HepG2 (cell line): ENCODE data around the gene DRAP1. TPM values are rescaled to one million over a fixed set of nuclear protein-coding genes. Genes with fewer than 3 reads are reported as not detected.

ENCODE experiments used
- ADNP ChIP-seq: sonication (generic); formaldehyde crosslinking; IDR thresholded peaks from 2 replicates; pipeline ENCODE4 v1.4.0; 2020; ENCODE audit warnings: missing genetic modification reagents
- ATF1 ChIP-seq: IDR thresholded peaks from 2 replicates; pipeline ENCODE4 v1.6.1; 2016; ENCODE audit warnings: mild to moderate bottlenecking, control low read depth
- BRCA1 ChIP-seq: sonication (generic); formaldehyde crosslinking; IDR thresholded peaks from 2 replicates; pipeline ENCODE4 v1.4.0; 2020; ENCODE audit warnings: missing genetic modification reagents
- FIP1L1 ChIP-seq: fragments of 200-400 bp; formaldehyde crosslinking; IDR thresholded peaks from 2 replicates; pipeline ENCODE4 v1.6.1; 2018; ENCODE audit warnings: low read depth, mild to moderate bottlenecking, low read length, moderate library complexity, borderline replicate concordance; ENCODE audit not compliant: insufficient read depth
- FOSL2 ChIP-seq: sonication (generic); formaldehyde crosslinking; IDR thresholded peaks from 2 replicates; pipeline ENCODE4 v1.4.0; 2020; ENCODE audit warnings: missing genetic modification reagents
- FOXC1 ChIP-seq: sonication (generic); formaldehyde crosslinking; IDR thresholded peaks from 2 replicates; pipeline ENCODE4 v1.8.0; 2022; ENCODE audit warnings: mild to moderate bottlenecking, missing genetic modification reagents, borderline replicate concordance
- GZF1 ChIP-seq: sonication (generic); formaldehyde crosslinking; IDR thresholded peaks from 2 replicates; pipeline ENCODE4 v1.5.1; 2020; ENCODE audit warnings: mild to moderate bottlenecking, missing genetic modification reagents
- HMGA1 ChIP-seq: sonication (generic); formaldehyde crosslinking; conservative IDR thresholded peaks from 2 replicates; pipeline ENCODE4 v1.4.0; 2020; ENCODE audit warnings: missing genetic modification reagents
- KDM3A ChIP-seq: IDR thresholded peaks from 2 replicates; pipeline ENCODE4 v1.6.1; 2018; ENCODE audit warnings: low read depth, missing compliant biosample characterization
- NR0B2 ChIP-seq: sonication (generic); formaldehyde crosslinking; IDR thresholded peaks from 2 replicates; pipeline ENCODE4 v1.4.0; 2020; ENCODE audit warnings: mild to moderate bottlenecking, missing genetic modification reagents
- NR2F2 ChIP-seq: IDR thresholded peaks from 2 replicates; pipeline ENCODE4 v1.6.1; 2012; ENCODE audit warnings: low read depth, inconsistent platforms, borderline replicate concordance
- PATZ1 ChIP-seq: sonication (generic); formaldehyde crosslinking; IDR thresholded peaks from 2 replicates; pipeline ENCODE4 v1.4.0; 2020; ENCODE audit warnings: missing genetic modification reagents
- RFX5 ChIP-seq: IDR thresholded peaks from 2 replicates; pipeline ENCODE4 v1.6.1; 2011; ENCODE audit warnings: low read depth, low read length, improper control_type of control experiment
- RXRA ChIP-seq: sonication (generic); formaldehyde crosslinking; IDR thresholded peaks from 2 replicates; pipeline ENCODE4 v1.5.1; 2020; ENCODE audit warnings: missing genetic modification reagents
- SRSF4 ChIP-seq: fragments of 200-400 bp; formaldehyde crosslinking; IDR thresholded peaks from one replicate; pipeline ENCODE4 v1.6.1; 2018; ENCODE audit warnings: mild to moderate bottlenecking, low read depth, low read length, moderate library complexity; ENCODE audit not compliant: poor library complexity, severe bottlenecking
- TARDBP ChIP-seq: sonication (generic); formaldehyde crosslinking; IDR thresholded peaks from 2 replicates; pipeline ENCODE4 v1.8.0; 2022; ENCODE audit warnings: mild to moderate bottlenecking, missing genetic modification reagents
- ZNF12 ChIP-seq: sonication (generic); formaldehyde crosslinking; IDR thresholded peaks from 2 replicates; pipeline ENCODE4 v1.5.0; 2020; ENCODE audit warnings: missing genetic modification reagents
- ZNF160 ChIP-seq: sonication (generic); formaldehyde crosslinking; IDR thresholded peaks from 2 replicates; pipeline ENCODE4 v1.8.0; 2022; ENCODE audit warnings: mild to moderate bottlenecking, inconsistent platforms, missing genetic modification reagents
- ZNF343 ChIP-seq: sonication (generic); formaldehyde crosslinking; IDR thresholded peaks from 2 replicates; pipeline ENCODE4 v1.4.0; 2020; ENCODE audit warnings: mild to moderate bottlenecking, missing genetic modification reagents
- ZNF550 ChIP-seq: sonication (generic); formaldehyde crosslinking; IDR thresholded peaks from 2 replicates; pipeline ENCODE4 v1.4.0; 2020; ENCODE audit warnings: mild to moderate bottlenecking, missing genetic modification reagents, borderline replicate concordance
- ZNF569 ChIP-seq: sonication (generic); formaldehyde crosslinking; IDR thresholded peaks from 2 replicates; pipeline ENCODE4 v1.5.0; 2020; ENCODE audit warnings: mild to moderate bottlenecking, missing genetic modification reagents, moderate library complexity, borderline replicate concordance
- polyA plus RNA-seq, 8 experiments: library from polyadenylated mRNA; depleted of rRNA in 3 of 8; stranded (reverse) in 7 of 8; unstranded in 1 of 8; fragments of >200 nt; fragmentation: Illumina TruSeq in 4 of 8; extraction: Trizol in 4 of 8; gene quantifications; 2 replicates each; pipeline versions ENCODE4 v1.2.1 to v1.2.3, GENCODE V29; 2011 to 2016; ENCODE audit warnings: low read depth in 4 of 8, missing spikeins in 1 of 8, mixed read lengths in 1 of 8; ENCODE audit not compliant: insufficient read depth in 1 of 8
- total RNA-seq, 5 experiments: library from RNA; depleted of rRNA; stranded (reverse); fragments of >200 nt; fragmentation: Illumina TruSeq; extraction: Trizol; gene quantifications; 2 replicates each; pipeline ENCODE4 v1.2.3, GENCODE V29; 2016; ENCODE audit warnings: low read depth in 1 of 5
- TF ChIP-seq, protein P1 (sequence below): sonication (generic); formaldehyde crosslinking; IDR thresholded peaks from 2 replicates; pipeline ENCODE4 v1.5.0; 2020; ENCODE audit warnings: mild to moderate bottlenecking, missing genetic modification reagents
- TF ChIP-seq, protein P2 (sequence below): sonication (generic); formaldehyde crosslinking; IDR thresholded peaks from 2 replicates; pipeline ENCODE4 v1.4.0; 2020; ENCODE audit warnings: missing genetic modification reagents, borderline replicate concordance
- TF ChIP-seq, protein P3 (sequence below): sonication (generic); formaldehyde crosslinking; conservative IDR thresholded peaks from 2 replicates; pipeline ENCODE4 v1.4.0; 2020; ENCODE audit warnings: missing genetic modification reagents

Gene DRAP1
- total and polyA plus RNA-seq, 2 of the 13 experiments (the other 11 are each of a cell fraction or from before 2014, with no cell fraction given): 46.8 to 52.3 TPM

- TF ChIP-seq, protein P1, sequence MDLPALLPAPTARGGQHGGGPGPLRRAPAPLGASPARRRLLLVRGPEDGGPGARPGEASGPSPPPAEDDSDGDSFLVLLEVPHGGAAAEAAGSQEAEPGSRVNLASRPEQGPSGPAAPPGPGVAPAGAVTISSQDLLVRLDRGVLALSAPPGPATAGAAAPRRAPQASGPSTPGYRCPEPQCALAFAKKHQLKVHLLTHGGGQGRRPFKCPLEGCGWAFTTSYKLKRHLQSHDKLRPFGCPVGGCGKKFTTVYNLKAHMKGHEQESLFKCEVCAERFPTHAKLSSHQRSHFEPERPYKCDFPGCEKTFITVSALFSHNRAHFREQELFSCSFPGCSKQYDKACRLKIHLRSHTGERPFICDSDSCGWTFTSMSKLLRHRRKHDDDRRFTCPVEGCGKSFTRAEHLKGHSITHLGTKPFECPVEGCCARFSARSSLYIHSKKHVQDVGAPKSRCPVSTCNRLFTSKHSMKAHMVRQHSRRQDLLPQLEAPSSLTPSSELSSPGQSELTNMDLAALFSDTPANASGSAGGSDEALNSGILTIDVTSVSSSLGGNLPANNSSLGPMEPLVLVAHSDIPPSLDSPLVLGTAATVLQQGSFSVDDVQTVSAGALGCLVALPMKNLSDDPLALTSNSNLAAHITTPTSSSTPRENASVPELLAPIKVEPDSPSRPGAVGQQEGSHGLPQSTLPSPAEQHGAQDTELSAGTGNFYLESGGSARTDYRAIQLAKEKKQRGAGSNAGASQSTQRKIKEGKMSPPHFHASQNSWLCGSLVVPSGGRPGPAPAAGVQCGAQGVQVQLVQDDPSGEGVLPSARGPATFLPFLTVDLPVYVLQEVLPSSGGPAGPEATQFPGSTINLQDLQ (CRISPR knock-in tag): peak; percentile 43; the same call in 1 of the 2 replicates
- TF ChIP-seq, protein P2, sequence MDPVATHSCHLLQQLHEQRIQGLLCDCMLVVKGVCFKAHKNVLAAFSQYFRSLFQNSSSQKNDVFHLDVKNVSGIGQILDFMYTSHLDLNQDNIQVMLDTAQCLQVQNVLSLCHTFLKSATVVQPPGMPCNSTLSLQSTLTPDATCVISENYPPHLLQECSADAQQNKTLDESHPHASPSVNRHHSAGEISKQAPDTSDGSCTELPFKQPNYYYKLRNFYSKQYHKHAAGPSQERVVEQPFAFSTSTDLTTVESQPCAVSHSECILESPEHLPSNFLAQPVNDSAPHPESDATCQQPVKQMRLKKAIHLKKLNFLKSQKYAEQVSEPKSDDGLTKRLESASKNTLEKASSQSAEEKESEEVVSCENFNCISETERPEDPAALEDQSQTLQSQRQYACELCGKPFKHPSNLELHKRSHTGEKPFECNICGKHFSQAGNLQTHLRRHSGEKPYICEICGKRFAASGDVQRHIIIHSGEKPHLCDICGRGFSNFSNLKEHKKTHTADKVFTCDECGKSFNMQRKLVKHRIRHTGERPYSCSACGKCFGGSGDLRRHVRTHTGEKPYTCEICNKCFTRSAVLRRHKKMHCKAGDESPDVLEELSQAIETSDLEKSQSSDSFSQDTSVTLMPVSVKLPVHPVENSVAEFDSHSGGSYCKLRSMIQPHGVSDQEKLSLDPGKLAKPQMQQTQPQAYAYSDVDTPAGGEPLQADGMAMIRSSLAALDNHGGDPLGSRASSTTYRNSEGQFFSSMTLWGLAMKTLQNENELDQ (CRISPR knock-in tag): no peak
- TF ChIP-seq ADNP (no peak), KDM3A (CRISPR knock-in tag) (no peak), SRSF4 (no peak), FOSL2 (CRISPR knock-in tag) (no peak), NR0B2 (CRISPR knock-in tag) (peak; percentile 68; the same call in 1 of the 2 replicates), ZNF12 (CRISPR knock-in tag) (peak; percentile 22; the same call in 1 of the 2 replicates), GZF1 (CRISPR knock-in tag) (no peak), ZNF343 (no peak), FIP1L1 (no peak), NR2F2 (no peak), ZNF550 (CRISPR knock-in tag) (no peak), ATF1 (CRISPR knock-in tag) (no peak), BRCA1 (CRISPR knock-in tag) (no peak), RXRA (CRISPR knock-in tag) (no peak), TARDBP (no peak), HMGA1 (CRISPR knock-in tag) (no peak), RFX5 (no peak), ZNF569 (CRISPR knock-in tag) (no peak), FOXC1 (CRISPR knock-in tag) (no peak), PATZ1 (no peak), ZNF160 (CRISPR knock-in tag) (no peak)
- TF ChIP-seq, protein P3, sequence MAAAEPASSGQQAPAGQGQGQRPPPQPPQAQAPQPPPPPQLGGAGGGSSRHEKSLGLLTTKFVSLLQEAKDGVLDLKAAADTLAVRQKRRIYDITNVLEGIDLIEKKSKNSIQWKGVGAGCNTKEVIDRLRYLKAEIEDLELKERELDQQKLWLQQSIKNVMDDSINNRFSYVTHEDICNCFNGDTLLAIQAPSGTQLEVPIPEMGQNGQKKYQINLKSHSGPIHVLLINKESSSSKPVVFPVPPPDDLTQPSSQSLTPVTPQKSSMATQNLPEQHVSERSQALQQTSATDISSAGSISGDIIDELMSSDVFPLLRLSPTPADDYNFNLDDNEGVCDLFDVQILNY (CRISPR knock-in tag): no peak
These were observed 31.5 kb upstream of the DRAP1 start (continued) for GRCh38 chr11:65887723-65888162.
